GM21723 (cell line): Measurements from ENCODE around the gene TCTN1.
A peak's percentile ranks its signal among the peaks of the same experiment; 100 is the strongest.
"Not testable (repeated sequence)": the region's sequence is repeated elsewhere in the genome, so short reads cannot be mapped to it uniquely, and the experiment has no call there.

Source experiments
- ATAC-seq: cut with Tn5 transposase; IDR thresholded peaks from one replicate; pipeline ENCODE4 v1.9.1; 2021; ENCODE audit warnings: mild to moderate bottlenecking, moderate library complexity; ENCODE audit not compliant: unreplicated experiment

TCTN1 gene

DNA sequence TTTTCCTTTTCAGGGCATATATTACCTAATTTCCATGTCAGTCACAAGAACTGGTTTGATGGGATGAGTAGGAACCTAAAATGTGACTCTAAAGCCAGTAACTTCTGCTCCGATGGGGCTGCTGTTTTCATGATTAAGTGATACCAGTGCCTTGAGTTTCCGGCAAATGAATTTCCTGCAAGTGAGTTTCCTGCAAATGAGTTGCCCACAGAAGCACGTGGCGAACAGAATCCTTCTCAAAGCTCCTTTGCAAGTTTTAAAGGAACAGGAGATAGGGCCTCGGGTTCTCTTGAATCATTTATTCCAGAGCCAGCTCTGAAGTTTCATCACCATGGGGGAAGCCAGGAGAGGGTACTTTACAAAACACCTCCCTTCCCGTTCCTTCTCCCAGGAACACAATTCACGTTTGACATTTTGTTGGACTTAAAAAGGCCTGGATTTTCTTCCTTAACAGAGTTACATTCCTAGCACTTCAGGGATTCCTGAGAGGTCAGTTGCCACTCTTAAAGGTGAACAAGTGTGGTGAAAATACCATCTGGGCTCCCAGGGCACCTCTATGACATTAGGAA lies 28.6 kb upstream of the TCTN1 start:
- ATAC-seq: no peak

DNA sequence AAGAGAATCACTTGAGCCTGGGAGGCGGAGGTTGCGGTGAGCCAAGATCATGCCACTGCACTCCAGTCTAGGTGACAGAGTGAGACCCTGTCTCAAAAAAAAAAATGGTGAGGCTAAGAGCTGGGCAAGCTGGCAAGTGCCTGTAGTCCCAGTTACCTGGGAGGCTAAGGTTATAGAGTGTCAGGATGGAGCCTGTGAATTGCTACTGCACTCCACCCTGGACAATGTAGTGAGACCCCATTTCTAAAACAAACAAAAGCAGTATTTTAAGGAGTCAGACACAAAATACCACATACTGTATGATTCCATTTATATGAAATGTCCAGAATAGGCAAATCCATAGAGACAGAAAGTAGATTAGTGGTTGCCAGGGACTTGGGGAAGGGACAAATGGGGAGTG lies 26.8 kb upstream of the TCTN1 start:
- ATAC-seq: not testable (repeated sequence)

DNA sequence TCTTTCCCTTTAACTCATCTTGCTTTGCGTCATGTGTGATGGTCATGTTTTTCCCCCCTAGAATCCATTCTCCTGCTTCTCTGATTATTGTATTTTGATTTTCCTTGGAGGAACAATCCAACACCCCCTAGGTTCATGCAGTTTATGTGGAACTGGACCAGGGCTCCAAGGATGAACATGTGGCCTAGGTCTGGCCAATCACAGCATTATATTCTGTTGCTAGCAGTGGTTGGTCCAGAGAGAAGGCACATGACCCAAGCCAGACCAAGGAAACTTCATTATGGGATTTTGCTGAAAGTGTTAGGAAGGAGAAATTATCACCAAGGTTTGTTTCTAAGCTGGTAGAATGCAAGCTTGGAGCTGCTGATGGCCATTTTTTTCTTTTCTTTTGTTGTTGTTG lies 23.9 kb upstream of the TCTN1 start:
- ATAC-seq: no peak

DNA sequence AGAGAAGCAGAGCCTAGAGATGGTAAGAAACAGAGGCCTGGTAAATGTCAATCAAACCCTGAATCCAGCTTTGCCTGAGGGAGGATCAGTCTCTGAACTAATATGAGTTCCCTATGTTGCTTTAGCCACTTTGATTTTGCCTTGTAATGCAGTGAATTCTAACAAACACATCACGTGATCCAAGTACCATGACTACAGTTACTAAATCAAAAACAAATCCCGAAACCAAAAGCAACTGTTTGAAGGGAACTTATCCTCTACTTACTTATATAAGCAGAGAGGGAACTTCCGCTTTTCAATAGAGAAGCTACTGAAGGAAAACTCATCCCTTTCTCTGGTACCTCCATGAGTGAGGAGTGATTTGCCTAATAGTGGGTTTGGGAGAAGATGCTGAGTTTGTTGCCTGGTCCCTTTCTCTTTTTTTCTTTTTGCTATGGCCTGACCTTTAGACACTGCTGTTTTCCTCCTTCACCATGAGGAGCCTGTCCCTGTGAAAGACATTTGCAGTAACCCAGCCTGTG lies 23.1 kb upstream of the TCTN1 start:
- ATAC-seq: peak; percentile 76

DNA sequence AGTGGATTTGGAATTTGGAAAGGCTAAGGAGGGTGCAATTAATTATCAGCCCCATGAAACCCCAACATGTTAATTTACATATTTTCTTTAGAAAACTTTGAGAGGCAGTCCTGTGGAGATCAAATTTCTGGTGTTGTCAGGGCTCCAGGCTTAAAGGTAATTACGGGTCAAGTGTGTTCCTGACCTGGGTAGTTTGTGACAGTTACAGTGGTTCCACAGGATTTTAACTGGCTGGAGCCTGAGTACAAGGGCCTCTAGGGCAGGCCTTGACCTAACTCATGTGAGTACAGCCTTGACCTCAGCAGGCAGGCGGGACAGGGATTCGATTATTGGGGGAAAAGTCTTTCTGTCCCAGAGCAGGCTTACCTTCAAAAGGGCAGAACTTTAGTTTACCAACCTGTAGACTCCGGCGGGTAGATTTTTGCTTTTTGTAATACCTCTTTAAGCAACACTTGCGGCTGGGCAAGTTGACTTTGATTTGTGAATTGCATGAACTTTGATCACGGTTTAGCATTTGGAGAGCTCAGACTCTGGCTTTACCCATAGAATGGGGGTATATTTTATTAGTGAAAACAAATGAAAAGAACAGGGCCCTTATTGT lies 22.4 kb upstream of the TCTN1 start:
- peak; percentile 3 for ATAC-seq

DNA sequence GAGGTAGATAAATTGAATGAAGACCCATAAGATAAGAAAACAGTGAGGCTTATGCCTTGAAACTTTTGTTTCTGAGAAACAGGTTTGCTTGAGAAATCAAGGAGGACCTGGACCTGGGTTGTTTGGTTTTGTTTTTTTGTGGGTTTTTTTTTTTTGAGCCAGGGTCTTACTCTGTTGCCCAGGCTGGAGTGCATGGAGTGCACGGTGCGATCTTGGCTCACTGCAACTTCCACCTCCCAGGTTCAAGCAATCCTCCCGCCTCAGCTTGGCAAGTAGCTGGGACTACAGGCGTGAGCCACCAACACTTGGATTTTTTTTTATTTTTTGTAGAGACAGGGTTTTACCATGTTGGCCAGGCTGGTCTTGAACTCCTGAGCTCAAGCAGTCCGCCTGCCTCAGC lies 21.9 kb upstream of the TCTN1 start:
- no peak for ATAC-seq

DNA sequence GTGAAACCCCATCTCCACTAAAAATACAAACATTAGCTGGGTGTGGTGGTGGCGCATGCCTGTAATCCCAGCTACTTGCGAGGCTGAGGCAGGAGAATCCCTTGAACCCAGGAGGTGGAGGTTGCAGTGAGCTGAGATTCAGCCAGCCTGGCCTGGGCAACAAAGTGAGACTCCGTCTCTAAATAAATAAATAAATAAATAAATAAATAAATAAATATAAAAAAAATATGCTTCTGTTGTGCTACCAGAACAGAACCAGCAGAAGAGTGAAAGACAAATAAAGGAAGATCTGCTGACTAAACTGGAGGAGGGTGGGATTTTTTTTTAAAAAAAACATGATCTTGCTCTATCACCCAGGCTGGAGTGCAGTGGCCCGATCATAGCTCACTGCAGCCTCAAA lies 21.0 kb upstream of the TCTN1 start:
- not testable (repeated sequence) for ATAC-seq

DNA sequence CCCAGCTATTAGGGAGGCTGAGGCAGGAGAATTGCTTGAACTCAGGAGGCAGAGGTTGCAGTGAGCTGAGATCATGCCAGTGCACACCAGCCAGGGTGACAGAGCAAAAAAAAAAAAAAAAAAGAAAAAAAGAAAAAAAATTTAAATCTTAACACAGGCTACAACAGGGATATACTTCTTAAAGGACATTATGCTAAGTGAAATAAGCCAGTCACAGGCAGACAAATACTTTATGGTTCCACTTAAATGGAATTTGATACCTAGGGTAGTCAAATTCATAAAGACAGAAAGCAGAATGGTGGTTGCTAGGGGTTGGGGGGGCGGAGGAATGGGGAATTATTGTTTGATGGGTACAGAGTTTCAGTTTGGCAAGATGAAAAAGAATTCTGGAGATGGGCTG lies 16.0 kb upstream of the TCTN1 start:
- no peak for ATAC-seq

DNA sequence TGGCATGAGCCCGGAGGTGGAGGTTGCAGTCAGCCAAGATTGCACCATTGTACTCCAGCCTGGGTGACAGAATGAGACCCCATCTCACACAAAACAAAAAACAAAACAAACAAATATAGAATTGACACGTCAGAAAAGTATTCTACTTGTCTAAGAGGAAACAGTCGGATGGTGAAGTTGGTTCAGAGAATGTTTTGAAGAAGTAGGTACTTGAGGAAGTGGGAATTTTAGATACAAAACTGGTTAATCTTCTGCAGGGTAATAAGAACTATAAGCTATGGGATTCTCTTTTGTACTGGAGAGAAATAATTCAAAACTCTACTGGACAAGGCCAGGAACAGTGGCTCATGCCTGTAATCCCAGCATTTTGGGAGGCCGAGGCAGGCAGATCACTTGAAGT lies 14.6 kb upstream of the TCTN1 start:
- no peak for ATAC-seq

DNA sequence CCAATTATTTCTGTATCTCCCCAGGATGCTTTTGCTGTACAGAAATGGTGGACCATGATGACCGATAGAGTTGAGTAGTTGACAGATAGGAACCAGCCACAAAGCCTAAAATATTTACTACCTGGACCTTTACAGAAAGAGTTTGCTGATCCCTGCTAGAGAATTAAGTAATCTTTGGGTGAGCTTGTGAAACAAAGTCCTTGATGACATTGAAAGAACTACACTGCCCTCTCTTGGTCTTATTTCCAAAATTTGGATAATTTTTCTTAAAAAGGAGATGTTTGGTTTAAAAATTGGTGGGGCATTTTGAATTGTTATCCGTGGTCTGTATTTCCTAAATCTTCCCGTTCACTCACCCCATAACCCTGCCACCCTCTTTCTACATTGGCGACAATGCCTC lies 13.7 kb upstream of the TCTN1 start:
- no peak for ATAC-seq

DNA sequence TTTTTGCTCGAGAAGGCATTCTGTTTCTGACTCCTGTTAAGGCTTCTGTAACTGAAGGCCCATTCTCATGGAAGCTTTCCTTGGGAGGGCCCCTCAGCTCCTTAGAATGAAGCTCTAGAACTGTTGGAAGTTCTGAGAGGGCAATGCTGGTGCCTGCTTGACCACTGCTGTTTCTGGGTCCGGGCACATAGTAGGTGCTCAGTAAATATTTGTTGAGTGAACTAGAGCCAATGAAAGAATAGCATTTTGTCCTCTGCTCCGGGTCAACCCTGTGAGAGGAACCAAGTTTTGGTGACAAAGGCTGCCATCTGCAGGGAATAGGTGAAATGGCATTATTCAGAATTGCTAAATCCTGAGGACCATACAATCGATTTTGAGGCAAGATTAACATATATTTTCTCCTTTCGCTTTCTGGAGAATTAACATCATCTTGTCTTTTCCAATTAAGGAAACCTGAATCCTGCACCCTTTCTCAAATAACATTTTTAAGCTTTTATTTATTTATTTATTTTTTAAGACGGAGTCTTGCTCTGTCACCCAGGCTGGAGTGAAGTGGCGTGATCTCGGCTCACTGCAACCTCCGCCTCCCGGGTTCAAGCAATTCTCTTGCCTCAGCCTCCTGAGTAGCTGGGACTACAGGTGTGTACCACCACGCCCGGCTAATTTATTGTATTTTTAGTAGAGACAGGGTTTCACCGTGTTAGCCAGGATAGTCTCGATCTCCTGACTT lies 11.7 kb upstream of the TCTN1 start:
- ATAC-seq: not testable (repeated sequence)

DNA sequence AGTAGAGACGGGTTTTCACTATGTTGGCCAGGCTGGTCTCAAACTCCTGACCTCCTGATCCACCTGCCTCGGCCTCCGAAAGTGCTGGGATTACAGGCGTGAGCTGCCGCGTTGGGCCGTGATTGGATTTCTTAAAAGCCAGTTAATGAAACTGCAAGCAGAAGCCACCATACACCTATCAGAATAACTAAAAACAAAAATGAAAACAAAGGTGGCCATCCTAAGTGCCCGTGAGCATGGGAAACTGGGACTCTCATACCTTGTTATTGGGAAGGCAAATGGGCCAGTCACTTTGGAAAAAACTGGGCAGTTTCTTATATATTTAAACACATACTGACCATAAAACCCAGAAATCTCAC lies 7.7 kb upstream of the TCTN1 start:
- ATAC-seq: no peak

DNA sequence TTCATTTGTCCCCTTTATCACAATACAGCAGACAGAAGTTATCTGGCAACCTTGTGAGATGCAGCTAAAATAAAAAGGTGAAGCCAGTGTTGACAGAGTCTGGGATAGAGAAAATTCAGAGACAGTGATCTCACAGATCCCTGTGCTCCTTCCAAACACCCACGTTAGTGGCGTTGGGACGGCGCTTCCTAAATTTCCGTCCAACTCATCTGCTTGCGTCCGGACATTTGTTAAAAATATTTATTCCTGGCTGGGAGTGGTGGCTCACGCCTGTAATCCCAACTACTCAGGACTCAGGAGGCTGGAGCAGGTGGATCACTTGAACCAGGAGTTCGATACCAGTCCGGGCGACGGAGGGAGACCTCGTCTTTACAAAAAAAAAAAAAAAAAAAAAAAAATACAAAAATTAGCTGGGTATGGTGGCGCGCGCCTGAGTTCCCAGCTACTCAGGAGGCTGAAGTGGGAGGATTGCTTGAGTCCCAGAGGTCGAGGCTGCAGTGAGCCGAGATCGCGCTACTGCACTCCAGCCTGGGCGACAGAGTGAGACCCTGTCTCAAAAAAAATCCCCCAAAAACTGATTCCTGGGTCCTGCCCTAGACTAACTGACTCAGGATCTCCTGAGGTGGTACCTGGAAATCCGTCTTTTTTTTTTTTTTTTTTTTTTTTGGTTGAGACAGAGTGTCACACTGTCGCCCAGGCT lies 708 bp upstream of the TCTN1 start:
- no peak for ATAC-seq

DNA sequence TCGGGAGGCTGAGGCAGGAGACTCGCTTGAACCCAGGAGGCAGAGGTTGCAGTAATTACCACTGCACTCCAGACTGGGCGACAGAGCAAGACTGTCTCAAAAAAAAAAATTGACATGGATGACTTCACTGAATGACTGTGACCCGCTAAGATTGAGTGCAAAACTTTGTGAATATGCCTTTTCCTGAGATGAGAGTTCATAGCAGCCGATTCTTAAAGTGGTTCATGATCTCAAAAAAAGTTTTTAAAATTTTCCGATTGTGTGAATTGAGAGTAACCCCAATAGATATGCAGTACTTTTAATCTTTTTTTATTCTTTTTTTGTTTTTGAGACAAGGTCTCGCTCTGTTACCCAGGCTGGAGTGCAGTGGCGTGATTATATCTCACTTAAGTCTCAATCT lies 1.2 kb downstream of the TCTN1 start:
- ATAC-seq: no peak

DNA sequence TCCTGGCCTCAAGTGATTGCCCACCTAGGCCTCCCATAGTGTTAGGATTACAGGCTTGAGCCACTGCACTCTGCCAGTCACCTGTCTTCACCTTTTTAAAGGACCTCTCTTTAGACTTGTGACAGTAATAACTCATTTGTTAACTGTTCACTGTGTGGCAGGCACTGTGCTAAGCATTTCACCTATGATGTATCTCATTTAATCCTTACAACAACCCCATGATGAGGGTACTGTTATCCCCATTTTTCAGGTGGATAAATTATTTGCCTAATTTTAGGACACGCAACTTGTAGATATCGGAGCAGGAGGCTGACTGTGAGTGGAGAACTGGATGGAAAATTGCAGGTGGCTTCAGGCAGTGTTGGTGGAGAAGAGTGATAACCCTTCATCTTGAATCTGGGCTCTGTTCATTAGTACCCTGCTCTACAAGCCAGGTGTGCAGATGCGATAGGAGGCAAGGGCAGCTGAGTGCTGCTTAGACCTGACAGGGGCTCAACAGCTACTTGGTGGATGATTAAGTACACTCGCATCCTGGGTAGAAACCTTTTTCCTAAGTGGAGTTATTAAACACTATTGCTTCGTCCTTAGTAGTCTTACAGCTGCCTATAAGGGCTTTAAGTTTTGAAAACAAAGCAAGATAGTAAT lies 2.7 kb downstream of the TCTN1 start:
- ATAC-seq: no peak

DNA sequence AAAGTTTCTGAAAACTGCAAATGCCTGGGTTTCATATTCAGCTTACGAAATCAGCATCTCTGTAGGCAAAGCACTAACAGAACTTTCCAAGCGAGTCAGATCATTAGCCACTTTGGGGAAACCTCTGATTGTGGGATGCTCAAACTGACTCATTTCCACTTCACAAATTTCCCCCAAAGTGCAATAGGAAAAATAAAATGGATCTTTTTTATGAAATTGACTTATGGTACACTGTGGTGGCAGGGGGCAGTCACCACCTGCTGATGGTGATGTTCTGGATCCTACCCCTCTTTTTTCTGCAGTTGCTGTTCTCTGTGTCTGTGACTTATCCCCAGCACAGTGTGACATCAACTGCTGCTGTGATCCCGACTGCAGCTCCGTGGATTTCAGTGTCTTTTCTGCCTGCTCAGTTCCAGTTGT lies 5.6 kb downstream of the TCTN1 start:
- peak; percentile 63 for ATAC-seq

DNA sequence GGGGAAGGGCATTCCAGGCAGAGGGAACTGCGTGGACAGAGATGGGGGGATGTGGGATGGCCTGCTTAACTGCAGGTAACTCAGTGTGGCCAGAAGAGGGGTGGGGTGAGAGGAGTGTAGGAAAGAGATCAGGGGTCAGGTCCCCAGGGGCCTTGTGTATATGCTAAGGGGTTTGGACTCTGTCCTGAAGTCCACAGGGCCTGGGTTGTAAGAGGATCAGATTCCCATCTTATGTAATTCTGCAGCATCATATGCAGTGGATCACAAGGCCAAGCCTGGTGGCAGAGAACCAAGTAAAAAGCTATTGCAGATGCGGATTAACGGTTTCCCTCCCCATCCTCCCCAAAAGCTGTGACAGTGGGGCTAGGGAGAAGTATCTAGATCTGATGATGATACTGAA lies 8.7 kb downstream of the TCTN1 start:
- ATAC-seq: no peak

DNA sequence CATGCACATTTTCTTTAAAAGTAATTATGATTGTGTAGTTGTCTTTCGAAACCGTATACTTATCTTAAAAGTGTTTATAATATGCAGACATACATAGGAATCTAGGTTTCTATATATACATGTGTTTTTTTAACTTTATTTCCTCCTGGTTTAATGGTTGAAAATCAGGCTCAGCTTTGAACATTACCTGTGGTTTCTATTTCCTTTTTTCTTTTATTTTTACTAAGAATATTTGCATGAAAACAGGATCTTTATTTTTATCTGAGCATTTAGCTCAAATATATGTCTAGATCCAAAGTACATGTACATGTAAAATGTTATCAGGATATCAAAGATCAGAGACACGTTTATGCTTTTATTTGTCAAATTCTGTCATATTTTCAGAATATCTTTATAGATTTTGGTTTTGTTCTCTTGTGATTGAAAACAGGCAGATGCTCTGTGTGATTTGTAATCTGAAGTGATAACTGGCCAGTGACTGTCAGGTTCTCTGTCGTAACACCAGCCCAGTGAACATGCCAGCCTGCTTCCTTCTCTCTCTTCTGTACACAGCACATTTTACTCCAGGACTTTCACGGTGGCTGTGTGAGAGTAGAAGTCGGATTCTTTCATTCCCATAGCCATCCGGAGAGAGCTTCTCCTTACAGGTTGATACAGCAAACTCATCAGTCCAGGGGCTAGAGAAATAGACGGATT lies 13.7 kb downstream of the TCTN1 start:
- no peak for ATAC-seq

DNA sequence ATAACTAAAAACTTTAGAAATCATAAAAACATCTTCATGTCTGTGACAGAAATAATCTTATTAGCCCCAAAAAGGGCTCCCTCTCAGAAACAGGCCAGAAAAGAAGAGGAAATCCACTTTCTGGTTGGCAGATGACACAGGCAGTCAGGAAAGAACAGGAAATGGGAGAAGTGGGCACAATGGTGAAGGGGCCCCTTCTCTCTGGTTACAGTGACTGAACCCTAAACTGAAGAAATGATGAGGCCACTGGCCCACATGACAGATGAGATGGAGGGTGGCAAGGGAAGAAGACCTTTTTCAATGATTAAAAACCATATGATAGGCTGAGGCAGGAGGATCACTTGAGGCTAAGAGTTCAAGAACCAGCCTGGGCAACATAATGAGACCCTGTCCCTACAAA lies 21.1 kb downstream of the TCTN1 start:
- ATAC-seq: no peak

DNA sequence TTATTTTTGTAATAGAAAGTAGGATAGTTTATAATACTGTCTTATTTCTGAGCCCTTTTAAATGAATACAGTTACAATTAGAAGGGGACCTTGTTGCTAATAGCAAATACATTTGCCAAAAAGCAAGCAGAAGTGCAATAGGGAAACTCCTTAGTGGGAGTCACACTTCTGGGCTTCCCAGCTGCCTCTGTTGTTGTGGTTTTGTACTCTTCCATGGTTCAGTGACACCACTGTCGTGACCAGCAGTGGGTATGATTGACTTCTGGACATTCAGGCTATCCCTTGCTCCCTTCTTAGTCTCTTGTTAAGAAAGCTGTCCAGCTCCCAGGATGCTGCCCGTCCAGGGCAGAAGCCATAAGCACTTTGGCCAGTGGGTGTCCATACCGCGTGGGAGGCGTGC lies 22.6 kb downstream of the TCTN1 start:
- no peak for ATAC-seq
